Measurements from ENCODE around the gene DNASE2.

Gene DNASE2

DNA sequence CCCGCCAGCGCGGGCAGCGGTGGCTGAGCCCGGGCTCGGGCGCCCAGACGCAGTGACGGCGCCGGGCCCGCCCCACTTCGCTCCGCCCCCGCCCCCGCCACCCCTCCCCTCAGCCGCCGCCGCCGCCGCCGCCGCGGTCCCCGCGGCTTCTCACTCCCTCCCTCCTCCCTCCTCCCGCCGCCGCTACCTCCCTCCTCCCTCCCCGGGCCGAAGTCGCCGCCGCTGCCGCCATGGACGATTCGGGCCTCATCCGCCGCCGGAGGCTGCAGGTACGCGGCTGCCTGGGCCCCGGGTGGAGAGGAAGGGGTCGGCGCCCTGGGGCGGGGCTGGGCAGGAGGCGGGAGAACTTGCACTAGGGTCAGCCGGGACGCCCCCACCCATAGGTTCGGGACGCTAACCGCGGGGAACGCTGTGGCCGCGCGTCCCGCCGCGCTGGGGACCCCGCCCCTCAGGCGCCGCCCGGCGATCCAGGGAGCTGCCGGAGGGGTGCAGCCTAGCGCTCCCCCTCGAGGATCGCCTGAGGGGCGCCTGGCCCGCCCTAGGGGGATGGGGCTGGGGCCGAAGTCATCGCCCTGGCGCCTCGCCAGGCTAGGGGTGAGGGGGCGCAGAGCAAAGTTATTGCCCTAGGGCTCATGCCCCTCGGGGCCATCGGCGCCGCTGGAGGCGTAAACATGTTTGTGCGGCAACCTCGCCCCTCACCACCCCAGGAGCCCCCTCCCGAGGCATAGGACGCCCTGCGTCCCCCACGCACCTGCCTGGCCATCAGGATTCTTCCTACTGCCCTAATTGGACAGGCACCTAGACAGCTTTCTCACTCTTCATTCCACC lies 47.3 kb downstream of the DNASE2 start:
- peak; percentile 61 for DNase-seq (ENCODE audit: low spot score)

- DNase-seq (ENCODE audit: low spot score): no peak
Observed at GRCh38 chr19:12833418-12833737, 47.9 kb downstream of the DNASE2 start.

DNA sequence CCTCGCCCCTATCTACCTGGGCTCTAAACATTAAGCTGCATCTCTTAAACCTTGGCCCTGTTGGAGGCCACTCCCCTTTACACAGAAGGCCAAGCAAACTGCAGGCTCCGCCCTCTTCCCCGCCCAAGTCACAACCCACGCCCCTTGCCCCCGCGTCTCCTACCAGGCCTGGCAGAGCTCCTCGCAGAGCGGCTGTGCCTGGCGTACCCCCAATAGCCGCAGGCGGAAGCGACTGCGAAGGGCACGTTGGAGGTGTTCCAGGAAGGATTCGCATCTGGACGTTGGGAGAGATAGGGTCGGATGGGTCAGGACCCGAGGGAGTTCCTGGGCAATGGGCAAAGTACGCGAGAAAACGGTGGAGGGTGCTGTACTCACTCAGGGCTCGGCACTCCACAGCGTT lies 52.8 kb downstream of the DNASE2 start:
- no peak for DNase-seq (ENCODE audit: low spot score)

- peak; percentile 47 for DNase-seq (ENCODE audit: low spot score)
Observed at GRCh38 chr19:12825254-12826131, 55.8 kb downstream of the DNASE2 start.

Data from GM03348 (cell line).